Upper lobe of left lung (tissue), 6 donors: Measurements from ENCODE around the gene CEP170. TPM values are rescaled to one million over a fixed set of nuclear protein-coding genes. Genes with fewer than 3 reads are reported as not detected.

Experiments used
- ATAC-seq, 2 donors: fragments of 200-7000 bp; cut with Tn5 transposase; one replicate each; pipeline ENCODE4 v1.9.1; 2022; ENCODE audit warnings: mild to moderate bottlenecking in 2 of 2, moderate library complexity in 2 of 2; ENCODE audit not compliant: low FRiP score in 2 of 2
- DNase-seq, 2 donors: peaks; one replicate each; pipeline ENCODE4 v3.0.0-alpha.2; 2019 to 2020
- H3K27ac ChIP-seq, 4 donors: fragments of 200-600 bp; sonication (generic); one replicate each; pipeline ENCODE4 v1.5.1; 2016 to 2019
- H3K27me3 ChIP-seq, 4 donors: fragments of 200-600 bp; sonication (generic); one replicate each; pipeline ENCODE4 v1.5.1; 2017 to 2019
- H3K36me3 ChIP-seq, 4 donors: fragments of 200-600 bp; sonication (generic); one replicate each; pipeline ENCODE4 v1.5.1; 2016 to 2019
- H3K4me1 ChIP-seq, 4 donors: fragments of 200-600 bp; sonication (generic); one replicate each; pipeline ENCODE4 v1.5.1; 2018 to 2019
- H3K4me3 ChIP-seq, 4 donors: fragments of 200-600 bp; sonication (generic); one replicate each; pipeline ENCODE4 v1.5.1; 2017 to 2019; ENCODE audit warnings: mild to moderate bottlenecking in 2 of 4, moderate library complexity in 1 of 4
- H3K9me3 ChIP-seq, 4 donors: fragments of 200-600 bp; sonication (generic); one replicate each; pipeline ENCODE4 v1.5.1; 2018 to 2019
- EP300 ChIP-seq, 4 donors: sonication (generic); formaldehyde crosslinking; IDR thresholded peaks; one replicate each; pipeline ENCODE4 v1.5.1; 2017; ENCODE audit warnings: antibody characterized with exemption in 4 of 4, control low read depth in 2 of 4
- POLR2A ChIP-seq, 4 donors: fragments of 450-650 bp; IDR thresholded peaks; one replicate each; pipeline ENCODE4 v1.5.1; 2016 to 2017; ENCODE audit warnings: antibody characterized with exemption in 4 of 4, mild to moderate bottlenecking in 2 of 4
- POLR2AphosphoS5 ChIP-seq, 2 donors: sonication (generic); formaldehyde crosslinking; IDR thresholded peaks; one replicate each; pipeline ENCODE4 v1.5.1; 2017; ENCODE audit warnings: antibody characterized with exemption in 2 of 2
- WGBS, 2 donors: methylation state at CpG; one replicate each; pipeline ENCODE4 v1.1.5; 2017 to 2018; 5-methylcytosine and 5-hydroxymethylcytosine counted together
- total RNA-seq, 6 donors: library from RNA; depleted of rRNA in 4 of 6; stranded (reverse); fragments of >200 nt in 4 of 6; gene quantifications; one replicate each; pipeline versions ENCODE4 v1.1.0 to v1.2.1, GENCODE V29; 2016 to 2021
- TF ChIP-seq, protein P1 (sequence below), 6 experiments: fragments of 450-650 bp in 4 of 6; fragments of 200-600 bp in 2 of 6; sonication (generic) in 2 of 6; IDR thresholded peaks; one replicate each; pipeline ENCODE4 v1.5.1; 2016 to 2019; ENCODE audit warnings: antibody characterized with exemption in 6 of 6
- donor health status: DM: no; HTN: no; CAD: no; lungs with moderate emphysema.
- donor health status: DM: no; HTN: yes; CAD: no; lungs with severe emphysema.

Gene CEP170
- total RNA-seq, 6 donors from 2014 or later: 47.6 to 160 (median 88.6) TPM

DNA sequence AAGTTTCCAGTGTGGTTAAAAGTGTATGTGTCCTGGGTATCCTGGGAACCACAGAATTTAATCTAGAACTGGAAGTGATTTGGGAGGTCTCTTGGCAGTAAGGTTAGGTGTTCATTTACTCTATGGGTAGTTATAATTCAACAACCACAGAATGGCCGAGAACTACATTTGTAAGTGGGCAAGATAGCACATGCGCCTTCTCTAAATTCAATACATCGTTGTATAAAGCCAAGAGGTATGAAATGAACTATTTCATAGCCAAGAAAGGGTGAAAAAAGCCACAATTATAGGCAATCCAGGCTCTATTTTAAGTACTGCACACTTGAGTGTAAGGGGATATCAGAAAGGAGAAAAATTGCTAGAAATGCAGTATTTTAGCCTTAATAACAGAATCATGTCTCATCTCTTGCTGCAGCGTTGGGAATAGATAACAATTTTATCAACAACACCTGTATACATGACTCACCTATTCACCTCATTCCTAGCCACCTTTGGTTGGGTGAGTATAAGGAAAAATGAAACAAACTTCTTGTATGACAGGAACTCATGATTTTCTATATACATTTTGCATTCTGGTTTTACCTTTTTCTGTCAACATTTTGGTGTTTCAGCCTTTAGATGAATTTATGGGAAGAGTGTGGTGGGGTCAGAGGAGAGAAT, 5.3 kb upstream of the CEP170 start:
- ATAC-seq (no peak), DNase-seq (no peak)
- Histone ChIP-seq H3K9me3 (no peaks in the 10 kb centered on the region), H3K36me3 (no peaks in the 10 kb centered on the region), H3K27ac (no peak overlapping the region), H3K27me3 (no peaks in the 10 kb centered on the region), H3K4me1 (peaks cover 24 to 55% (median 34%) of the 10 kb centered on the region in 4 donors), H3K4me3 (no peak overlapping the region)
- 66 to 69% methylated on average over 4 of the region's 4 CpGs for WGBS, 2 donors
- TF ChIP-seq POLR2AphosphoS5 (IDR thresholded peaks at IDR 0.05): no peak
- no peak for TF ChIP-seq POLR2A (IDR thresholded peaks at IDR 0.05)
- TF ChIP-seq EP300 (IDR thresholded peaks at IDR 0.05): no peak

- 86 to 89% methylated on average over 7 of the region's 7 CpGs for WGBS, 2 donors
- TF ChIP-seq EP300 (IDR thresholded peaks at IDR 0.05) (no peak), POLR2A (IDR thresholded peaks at IDR 0.05) (no peak), POLR2AphosphoS5 (IDR thresholded peaks at IDR 0.05) (no peak)
- TF ChIP-seq, protein P1, sequence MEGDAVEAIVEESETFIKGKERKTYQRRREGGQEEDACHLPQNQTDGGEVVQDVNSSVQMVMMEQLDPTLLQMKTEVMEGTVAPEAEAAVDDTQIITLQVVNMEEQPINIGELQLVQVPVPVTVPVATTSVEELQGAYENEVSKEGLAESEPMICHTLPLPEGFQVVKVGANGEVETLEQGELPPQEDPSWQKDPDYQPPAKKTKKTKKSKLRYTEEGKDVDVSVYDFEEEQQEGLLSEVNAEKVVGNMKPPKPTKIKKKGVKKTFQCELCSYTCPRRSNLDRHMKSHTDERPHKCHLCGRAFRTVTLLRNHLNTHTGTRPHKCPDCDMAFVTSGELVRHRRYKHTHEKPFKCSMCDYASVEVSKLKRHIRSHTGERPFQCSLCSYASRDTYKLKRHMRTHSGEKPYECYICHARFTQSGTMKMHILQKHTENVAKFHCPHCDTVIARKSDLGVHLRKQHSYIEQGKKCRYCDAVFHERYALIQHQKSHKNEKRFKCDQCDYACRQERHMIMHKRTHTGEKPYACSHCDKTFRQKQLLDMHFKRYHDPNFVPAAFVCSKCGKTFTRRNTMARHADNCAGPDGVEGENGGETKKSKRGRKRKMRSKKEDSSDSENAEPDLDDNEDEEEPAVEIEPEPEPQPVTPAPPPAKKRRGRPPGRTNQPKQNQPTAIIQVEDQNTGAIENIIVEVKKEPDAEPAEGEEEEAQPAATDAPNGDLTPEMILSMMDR (IDR thresholded peaks at IDR 0.05): no peak
- H3K27me3 ChIP-seq: no peaks in the 10 kb centered on the region
- no peak overlapping the region for H3K4me3 ChIP-seq
- H3K36me3 ChIP-seq: no peaks in the 10 kb centered on the region
- H3K9me3 ChIP-seq: no peaks in the 10 kb centered on the region
- H3K27ac ChIP-seq: no peak overlapping the region
- no peak for ATAC-seq
- DNase-seq: no peak
- H3K4me1 ChIP-seq: peaks cover 8 to 39% (median 20%) of the 10 kb centered on the region in 4 donors
Observed at GRCh38 chr1:243258731-243259130, 3.6 kb upstream of the CEP170 start.

DNA sequence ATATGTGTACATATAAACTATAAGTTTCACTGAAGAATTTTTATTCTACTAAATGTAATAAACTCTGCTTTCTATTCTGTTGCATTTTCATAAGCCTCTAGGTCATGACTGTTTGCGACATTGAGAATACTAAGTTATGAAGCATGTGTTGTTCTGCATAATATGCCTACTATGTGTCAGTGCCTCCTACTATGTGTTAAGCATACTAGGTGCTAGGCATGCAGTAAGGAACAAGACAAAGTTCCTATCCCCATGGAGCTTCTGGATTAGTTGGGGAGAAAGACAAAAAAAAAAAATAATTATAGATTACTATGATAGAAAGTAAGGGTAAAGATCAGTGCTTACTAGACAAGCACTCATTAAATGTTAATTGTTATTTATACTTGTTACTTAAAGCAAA, 2.1 kb upstream of the CEP170 start:
- TF ChIP-seq, protein P1 (IDR thresholded peaks at IDR 0.05): no peak
- TF ChIP-seq EP300 (IDR thresholded peaks at IDR 0.05) (no peak), POLR2AphosphoS5 (IDR thresholded peaks at IDR 0.05) (no peak), POLR2A (IDR thresholded peaks at IDR 0.05) (no peak)
- no peaks in the 10 kb centered on the region for H3K9me3 ChIP-seq
- H3K4me1 ChIP-seq: peaks cover 14 to 40% (median 32%) of the 10 kb centered on the region in 4 donors
- WGBS, 2 donors: 91 to 94% methylated on average over 1 of the region's 1 CpG
- no peaks in the 10 kb centered on the region for H3K27me3 ChIP-seq
- peak overlapping the region in 3 of 4 donors; percentile 94 to 99 (median 98) for H3K4me3 ChIP-seq
- ATAC-seq (no peak), DNase-seq (no peak)
- peak overlapping the region in 2 of 4 donors; percentile 93 to 99 for H3K27ac ChIP-seq
- H3K36me3 ChIP-seq: no peaks in the 10 kb centered on the region

DNA sequence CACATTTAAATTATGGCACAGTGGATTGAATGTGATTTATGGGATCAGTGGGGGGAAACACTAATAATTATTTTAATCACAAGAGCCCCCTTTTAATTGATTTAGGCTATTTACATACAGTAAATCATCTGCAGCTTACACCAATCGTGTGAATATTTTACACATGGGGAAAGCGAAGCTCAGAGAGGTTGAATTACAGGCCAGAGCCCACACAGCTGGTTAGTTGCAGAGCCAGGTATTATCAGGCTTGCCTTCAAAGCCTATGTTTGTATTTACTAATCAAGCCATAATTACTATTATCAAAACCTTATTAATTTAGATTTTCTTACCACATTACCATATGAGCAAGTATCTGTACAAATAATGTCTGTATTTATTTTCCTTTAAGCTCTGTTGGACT, 1.5 kb upstream of the CEP170 start:
- TF ChIP-seq, protein P1 (IDR thresholded peaks at IDR 0.05): no peak
- no peak for TF ChIP-seq EP300 (IDR thresholded peaks at IDR 0.05)
- TF ChIP-seq POLR2AphosphoS5 (IDR thresholded peaks at IDR 0.05): no peak
- no peak for TF ChIP-seq POLR2A (IDR thresholded peaks at IDR 0.05)
- peak overlapping the region; percentile 93 to 99 (median 96) for H3K27ac ChIP-seq
- H3K27me3 ChIP-seq: no peaks in the 10 kb centered on the region
- H3K4me1 ChIP-seq: peaks cover 17 to 46% (median 37%) of the 10 kb centered on the region in 4 donors
- ATAC-seq (no peak), DNase-seq (no peak)
- H3K4me3 ChIP-seq: peak overlapping the region; percentile 34 to 99 (median 96)
- 21 to 26% methylated on average over 2 of the region's 2 CpGs for WGBS, 2 donors
- no peaks in the 10 kb centered on the region for H3K36me3 ChIP-seq
- no peaks in the 10 kb centered on the region for H3K9me3 ChIP-seq

DNA sequence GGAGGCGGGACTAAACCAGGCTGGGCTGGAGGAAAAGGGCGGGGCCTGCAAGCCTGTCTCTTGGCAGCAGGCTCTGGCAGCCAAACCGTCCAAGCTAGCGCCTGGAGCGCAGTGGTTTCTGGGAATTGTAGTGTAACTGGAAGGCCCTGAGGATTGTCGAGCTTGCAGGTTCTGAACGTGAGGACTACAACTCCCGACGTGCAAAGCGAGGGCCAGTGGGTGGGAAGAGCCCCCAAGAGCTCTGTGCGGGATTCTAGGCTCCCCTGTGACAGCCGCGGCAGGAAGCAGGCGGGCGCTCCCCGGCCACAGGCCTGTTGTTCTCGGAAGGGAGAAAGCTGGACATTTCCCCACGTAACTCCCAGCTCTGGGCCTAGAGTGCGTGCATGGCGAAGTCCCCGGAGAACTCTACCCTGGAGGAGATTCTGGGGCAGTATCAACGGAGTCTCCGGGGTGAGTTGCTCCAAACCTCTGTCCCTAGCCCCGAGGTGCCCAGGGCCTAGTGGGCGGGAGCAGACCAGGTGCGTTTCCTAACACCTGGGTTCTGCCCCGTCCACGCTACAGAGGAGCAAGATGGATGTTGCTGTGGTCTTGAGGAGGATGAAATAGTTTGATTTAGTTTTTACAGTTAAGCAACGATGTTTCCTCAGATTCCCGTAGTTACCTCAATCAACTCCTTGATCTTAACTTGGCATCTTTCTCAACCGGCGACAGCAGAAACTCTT, 871 bp upstream of the CEP170 start, which contains the start of gene SDCCAG8:
Gene SDCCAG8, plus strand, starts transcription at position 251 of the 722 bp plus-strand sequence. Its CDS starts 133 bp downstream, at position 384.
- peak in 1 of 4 donors; percentile 30 for TF ChIP-seq EP300 (IDR thresholded peaks at IDR 0.05)
- TF ChIP-seq POLR2A (IDR thresholded peaks at IDR 0.05): peak in 3 of 4 donors; percentile 74 to 96 (median 92)
- TF ChIP-seq, protein P1 (IDR thresholded peaks at IDR 0.05): peak in 1 of 6 experiments; percentile 7
- TF ChIP-seq POLR2AphosphoS5 (IDR thresholded peaks at IDR 0.05): peak; percentile 88 to 90
- ATAC-seq (peak; percentile 96 to 99), DNase-seq (peak; percentile 93 to 100)
- peak within 1 kb of the TSS; percentile 93 to 99 (median 96) for H3K27ac ChIP-seq
- no peaks in the 10 kb centered on the region for H3K9me3 ChIP-seq
- 0 to 1% methylated on average over 25 to 32 of the region's 32 CpGs for WGBS, 2 donors
- peaks cover 20 to 52% (median 41%) of the 10 kb centered on the region in 4 donors for H3K4me1 ChIP-seq
- H3K4me3 ChIP-seq: peak within 1 kb of the TSS; percentile 72 to 99 (median 96)
- no peaks in the 10 kb centered on the region for H3K27me3 ChIP-seq
- no peaks in the 10 kb centered on the region for H3K36me3 ChIP-seq
